H9 (cell line): ENCODE measurements around the gene RNF103. TPM values are rescaled to one million over a fixed set of nuclear protein-coding genes. Genes with fewer than 3 reads are reported as not detected.

ENCODE experiments used
- DNase-seq: peaks from one replicate; pipeline ENCODE4 v3.0.0-alpha.2; 2017
- H2AFZ ChIP-seq: one replicate; pipeline ENCODE4 v1.6.1; 2013; ENCODE audit warnings: mild to moderate bottlenecking, low read length, control low read depth, moderate library complexity
- H2AK5ac ChIP-seq: 2 replicates; pipeline ENCODE4 v1.6.1; 2013; ENCODE audit warnings: low read length, control low read depth, mixed read lengths; ENCODE audit not compliant: insufficient read length
- H2BK120ac ChIP-seq: one replicate; pipeline ENCODE4 v1.6.1; 2013; ENCODE audit warnings: low read depth, mild to moderate bottlenecking, low read length, control low read depth, inconsistent platforms; ENCODE audit not compliant: poor library complexity, severe bottlenecking
- H2BK12ac ChIP-seq: 2 replicates; pipeline ENCODE4 v1.6.1; 2013; ENCODE audit warnings: low read length, control low read depth, mixed read lengths, low read depth; ENCODE audit not compliant: insufficient read length
- H2BK15ac ChIP-seq: 2 replicates; pipeline ENCODE4 v1.6.1; 2013; ENCODE audit warnings: low read depth, low read length, control low read depth
- H2BK20ac ChIP-seq: one replicate; pipeline ENCODE4 v1.6.1; 2013; ENCODE audit warnings: low read depth, mild to moderate bottlenecking, low read length, control low read depth, inconsistent platforms; ENCODE audit not compliant: poor library complexity, severe bottlenecking
- H2BK5ac ChIP-seq: 2 replicates; pipeline ENCODE4 v1.6.1; 2013; ENCODE audit warnings: low read length, control low read depth, mixed read lengths; ENCODE audit not compliant: insufficient read length
- H3K14ac ChIP-seq: 2 replicates; pipeline ENCODE4 v1.6.1; 2013; ENCODE audit warnings: low read length, control low read depth; ENCODE audit not compliant: insufficient read depth
- H3K18ac ChIP-seq: 2 replicates; pipeline ENCODE4 v1.6.1; 2013; ENCODE audit warnings: low read depth, mild to moderate bottlenecking, mixed read lengths, low read length, control low read depth; ENCODE audit not compliant: insufficient read length
- H3K23ac ChIP-seq: 2 replicates; pipeline ENCODE4 v1.6.1; 2013; ENCODE audit warnings: low read length, control low read depth, mixed read lengths, low read depth; ENCODE audit not compliant: insufficient read length
- H3K23me2 ChIP-seq: 2 replicates; pipeline ENCODE4 v1.6.1; 2013; ENCODE audit warnings: low read depth, mild to moderate bottlenecking, mixed read lengths, low read length, control low read depth; ENCODE audit not compliant: insufficient read length, poor library complexity, severe bottlenecking
- H3K27ac ChIP-seq: 2 replicates; pipeline ENCODE4 v1.5.1; 2013; ENCODE audit warnings: low read length, control low read depth, mixed read lengths, low read depth; ENCODE audit not compliant: insufficient read length
- H3K27me3 ChIP-seq: 2 replicates; pipeline ENCODE4 v1.6.1; 2013; ENCODE audit warnings: low read length, control low read depth, inconsistent platforms; ENCODE audit not compliant: insufficient read depth
- H3K4ac ChIP-seq: 2 replicates; pipeline ENCODE4 v1.6.1; 2013; ENCODE audit warnings: low read depth, mild to moderate bottlenecking, control low read depth, inconsistent platforms, low read length, moderate library complexity
- H3K4me1 ChIP-seq: 2 replicates; pipeline ENCODE4 v1.6.1; 2013; ENCODE audit warnings: low read length, control low read depth, inconsistent platforms; ENCODE audit not compliant: insufficient read depth
- H3K4me2 ChIP-seq: 2 replicates; pipeline ENCODE4 v1.6.1; 2013; ENCODE audit warnings: low read length, control low read depth, mixed read lengths; ENCODE audit not compliant: insufficient read length, insufficient read depth
- H3K56ac ChIP-seq: 2 replicates; pipeline ENCODE4 v1.6.1; 2013; ENCODE audit warnings: low read depth, mild to moderate bottlenecking, mixed read lengths, low read length, control low read depth; ENCODE audit not compliant: insufficient read length
- H3K79me1 ChIP-seq: 2 replicates; pipeline ENCODE4 v1.6.1; 2013; ENCODE audit warnings: low read depth, mild to moderate bottlenecking, moderate library complexity, low read length, control low read depth, inconsistent platforms; ENCODE audit not compliant: insufficient read depth, poor library complexity, severe bottlenecking
- H3K79me2 ChIP-seq: 2 replicates; pipeline ENCODE4 v1.6.1; 2013; ENCODE audit warnings: low read length, control low read depth, inconsistent platforms; ENCODE audit not compliant: insufficient read depth
- H3K9ac ChIP-seq: 2 replicates; pipeline ENCODE4 v1.6.1; 2013; ENCODE audit warnings: low read length, control low read depth, mixed read lengths; ENCODE audit not compliant: insufficient read length; ENCODE audit errors: extremely low read depth
- H3K9me3 ChIP-seq: one replicate; pipeline ENCODE4 v1.6.1; 2013; ENCODE audit warnings: low read depth, low read length, inconsistent platforms; ENCODE audit not compliant: control insufficient read depth
- H3T11ph ChIP-seq: one replicate; pipeline ENCODE4 v1.6.1; 2013; ENCODE audit warnings: mild to moderate bottlenecking, low read length, control low read depth, inconsistent platforms
- H4K20me1 ChIP-seq: one replicate; pipeline ENCODE4 v1.6.1; 2013; ENCODE audit not compliant: control insufficient read depth, insufficient read length, insufficient read depth
- H4K5ac ChIP-seq: 2 replicates; pipeline ENCODE4 v1.6.1; 2013; ENCODE audit warnings: low read depth, mild to moderate bottlenecking, mixed read lengths, low read length, control low read depth; ENCODE audit not compliant: insufficient read length
- H4K8ac ChIP-seq: replicated peaks from 2 replicates; pipeline ENCODE4 v1.6.1; 2013; ENCODE audit warnings: low read length, control low read depth, mixed read lengths, low read depth; ENCODE audit not compliant: insufficient read length
- H4K91ac ChIP-seq: 2 replicates; pipeline ENCODE4 v1.6.1; 2013; ENCODE audit warnings: low read depth, mild to moderate bottlenecking, moderate library complexity, mixed read lengths, low read length, control low read depth; ENCODE audit not compliant: insufficient read length
- H3K27ac Mint-ChIP-seq, 3 experiments: 2 replicates in 2 of 3; 3 replicates in 1 of 3; pipeline ENCODE4 v1.8.0; 2020 to 2021; ENCODE audit warnings: mixed read lengths in 3 of 3, mild to moderate bottlenecking in 1 of 3, moderate library complexity in 1 of 3
- H3K27me3 Mint-ChIP-seq: 2 replicates; pipeline ENCODE4 v1.8.0; 2021; ENCODE audit warnings: low read depth, mild to moderate bottlenecking, moderate library complexity, mixed read lengths
- H3K36me3 Mint-ChIP-seq, 3 experiments: 2 replicates in 2 of 3; 3 replicates in 1 of 3; pipeline ENCODE4 v1.8.0; 2020 to 2021; ENCODE audit warnings: low read depth in 3 of 3, mixed read lengths in 3 of 3; ENCODE audit not compliant: insufficient read depth in 1 of 3
- H3K4me1 Mint-ChIP-seq, 2 experiments: 2 replicates each; pipeline ENCODE4 v1.8.0; 2020; ENCODE audit warnings: mixed read lengths in 2 of 2
- H3K4me3 Mint-ChIP-seq, 2 experiments: 2 replicates in 1 of 2; 3 replicates in 1 of 2; pipeline ENCODE4 v1.8.0; 2020 to 2021; ENCODE audit warnings: mild to moderate bottlenecking in 2 of 2, mixed read lengths in 2 of 2, moderate library complexity in 1 of 2
- H3K9me3 Mint-ChIP-seq, 2 experiments: 2 replicates in 1 of 2; 3 replicates in 1 of 2; pipeline ENCODE4 v1.8.0; 2020; ENCODE audit warnings: mild to moderate bottlenecking in 2 of 2, mixed read lengths in 2 of 2, moderate library complexity in 1 of 2
- total RNA-seq: library from RNA; stranded (reverse); gene quantifications from 2 replicates; pipeline ENCODE4 v1.2.1, GENCODE V29; 2021
- TF ChIP-seq, protein P1 (sequence below): fragments of 200-600 bp; sonication (generic); conservative IDR thresholded peaks from 3 replicates; pipeline ENCODE4 v1.8.0; 2021; ENCODE audit warnings: antibody characterized with exemption, mild to moderate bottlenecking

The RNF103 gene
- total RNA-seq, 1 experiment from 2014 or later = 7.1 TPM

DNA sequence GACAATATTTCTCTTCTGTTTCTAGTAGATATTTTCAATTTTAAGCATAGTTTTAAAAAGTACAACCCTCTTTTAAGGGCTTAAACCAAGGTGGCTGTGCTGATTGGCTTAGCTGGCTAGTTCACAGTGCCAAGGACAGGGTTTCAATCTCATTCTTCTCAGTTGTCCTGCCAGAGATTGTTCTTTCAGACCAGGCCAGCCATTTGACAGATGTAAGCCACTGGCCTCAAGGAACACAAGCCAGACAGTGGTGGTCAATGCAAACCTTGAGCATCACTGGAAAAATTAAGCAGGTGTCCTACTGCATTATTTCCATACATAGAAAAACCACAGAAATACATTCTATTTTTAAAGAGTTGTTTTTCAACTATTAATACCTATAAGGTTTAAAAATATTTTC lies 5.9 kb downstream of the RNF103 start:
- Histone ChIP-seq H4K20me1 (no peaks in the 10 kb centered on the region), H3K23me2 (peaks cover 6% of the 10 kb centered on the region), H3K27ac (no peak overlapping the region), H3K79me2 (no peaks in the 10 kb centered on the region), H3K9me3 (no peaks in the 10 kb centered on the region), H2BK120ac (no peak overlapping the region), H2BK5ac (no peak overlapping the region), H3K4ac (no peak overlapping the region), H4K8ac (no peak overlapping the region), H3K18ac (no peak overlapping the region), H2AK5ac (no peak overlapping the region), H2AFZ (no peak overlapping the region), H2BK12ac (no peak overlapping the region), H3K56ac (no peak overlapping the region), H4K5ac (no peak overlapping the region), H3K79me1 (no peaks in the 10 kb centered on the region), H2BK20ac (no peak overlapping the region), H3K14ac (no peak overlapping the region), H3K27me3 (no peaks in the 10 kb centered on the region), H2BK15ac (no peak overlapping the region), H3K4me1 (no peaks in the 10 kb centered on the region), H4K91ac (no peak overlapping the region), H3K9ac (no peak overlapping the region), H3K23ac (no peak overlapping the region), H3K4me2 (no peak overlapping the region), H3T11ph (no peak overlapping the region)
- Mint-ChIP-seq H3K27ac (no peak overlapping the region), H3K4me3 (no peak overlapping the region), H3K4me1 (peaks cover 15% of the 10 kb centered on the region in 2 experiments), H3K27me3 (no peaks in the 10 kb centered on the region), H3K36me3 (peaks cover 0 to 18% (median 13%) of the 10 kb centered on the region in 3 experiments; a peak in 5 of 7 replicates), H3K9me3 (no peaks in the 10 kb centered on the region)
- no peak for DNase-seq
- TF ChIP-seq, protein P1, sequence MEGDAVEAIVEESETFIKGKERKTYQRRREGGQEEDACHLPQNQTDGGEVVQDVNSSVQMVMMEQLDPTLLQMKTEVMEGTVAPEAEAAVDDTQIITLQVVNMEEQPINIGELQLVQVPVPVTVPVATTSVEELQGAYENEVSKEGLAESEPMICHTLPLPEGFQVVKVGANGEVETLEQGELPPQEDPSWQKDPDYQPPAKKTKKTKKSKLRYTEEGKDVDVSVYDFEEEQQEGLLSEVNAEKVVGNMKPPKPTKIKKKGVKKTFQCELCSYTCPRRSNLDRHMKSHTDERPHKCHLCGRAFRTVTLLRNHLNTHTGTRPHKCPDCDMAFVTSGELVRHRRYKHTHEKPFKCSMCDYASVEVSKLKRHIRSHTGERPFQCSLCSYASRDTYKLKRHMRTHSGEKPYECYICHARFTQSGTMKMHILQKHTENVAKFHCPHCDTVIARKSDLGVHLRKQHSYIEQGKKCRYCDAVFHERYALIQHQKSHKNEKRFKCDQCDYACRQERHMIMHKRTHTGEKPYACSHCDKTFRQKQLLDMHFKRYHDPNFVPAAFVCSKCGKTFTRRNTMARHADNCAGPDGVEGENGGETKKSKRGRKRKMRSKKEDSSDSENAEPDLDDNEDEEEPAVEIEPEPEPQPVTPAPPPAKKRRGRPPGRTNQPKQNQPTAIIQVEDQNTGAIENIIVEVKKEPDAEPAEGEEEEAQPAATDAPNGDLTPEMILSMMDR = no peak
